HAP-1 (cell line): ENCODE measurements around the gene SLC24A4.

ENCODE experiments used
- DNase-seq, 2 experiments: peaks; one replicate each; pipeline ENCODE4 v3.0.0-alpha.2; 2016 to 2020; ENCODE audit warnings: low spot score in 2 of 2
- H3K27me3 ChIP-seq: fragments of 250-450 bp; sonication (Bioruptor Pico); 2 replicates; pipeline ENCODE4 v1.5.1; 2020; ENCODE audit warnings: low read depth, mild to moderate bottlenecking, moderate library complexity
- H3K36me3 ChIP-seq: fragments of 250-450 bp; sonication (Bioruptor Pico); replicated peaks from 2 replicates; pipeline ENCODE4 v1.5.1; 2020; ENCODE audit warnings: mild to moderate bottlenecking
- H3K4me1 ChIP-seq: fragments of 250-450 bp; sonication (Bioruptor Pico); 2 replicates; pipeline ENCODE4 v1.5.1; 2020; ENCODE audit warnings: mild to moderate bottlenecking
- H3K4me3 ChIP-seq: fragments of 250-450 bp; sonication (Bioruptor Pico); 2 replicates; pipeline ENCODE4 v1.5.1; 2020; ENCODE audit warnings: mild to moderate bottlenecking, moderate library complexity
- H3K9me3 ChIP-seq: fragments of 250-450 bp; sonication (Bioruptor Pico); 2 replicates; pipeline ENCODE4 v1.5.1; 2020; ENCODE audit warnings: mild to moderate bottlenecking, moderate library complexity
- in situ Hi-C: fragments of 300-500 bp; cut with MboI; formaldehyde crosslinking; loops from 3 replicates; pipeline ENCODE4 v1.14.3; 2020; ENCODE audit warnings: low sequenced_read_pairs, inconsistent platforms, mixed read lengths

Gene SLC24A4

GRCh38 chr14:92489394-92490238 is 166.7 kb downstream of the SLC24A4 start:
- H3K36me3 ChIP-seq: no peaks in the 10 kb centered on the region
- H3K4me3 ChIP-seq: no peak overlapping the region
- in situ Hi-C loops: no loop called here
- H3K4me1 ChIP-seq: no peaks in the 10 kb centered on the region
- H3K27me3 ChIP-seq: no peaks in the 10 kb centered on the region
- H3K9me3 ChIP-seq: no peaks in the 10 kb centered on the region
- no peak for DNase-seq

GRCh38 chr14:92490239-92490959 is 167.4 kb downstream of the SLC24A4 start:
- H3K4me1 ChIP-seq: no peaks in the 10 kb centered on the region
- no peaks in the 10 kb centered on the region for H3K36me3 ChIP-seq
- in situ Hi-C loops: no loop called here
- H3K4me3 ChIP-seq: no peak overlapping the region
- H3K27me3 ChIP-seq: no peaks in the 10 kb centered on the region
- DNase-seq: no peak
- H3K9me3 ChIP-seq: no peaks in the 10 kb centered on the region

- DNase-seq: no peak
- in situ Hi-C loops: no loop called here
- no peaks in the 10 kb centered on the region for H3K36me3 ChIP-seq
- H3K4me3 ChIP-seq: no peak overlapping the region
- no peaks in the 10 kb centered on the region for H3K27me3 ChIP-seq
- H3K4me1 ChIP-seq: no peaks in the 10 kb centered on the region
- no peaks in the 10 kb centered on the region for H3K9me3 ChIP-seq
Observed at GRCh38 chr14:92491782-92492181, 168.8 kb downstream of the SLC24A4 start.

- in situ Hi-C loops: no loop called here
- Histone ChIP-seq H3K4me3 (no peak overlapping the region), H3K27me3 (no peaks in the 10 kb centered on the region), H3K4me1 (no peaks in the 10 kb centered on the region), H3K9me3 (no peaks in the 10 kb centered on the region), H3K36me3 (no peaks in the 10 kb centered on the region)
- DNase-seq: no peak
Observed at GRCh38 chr14:92492258-92492657, 169.3 kb downstream of the SLC24A4 start.

GRCh38 chr14:92493024-92493423 is 170.1 kb downstream of the SLC24A4 start:
- Histone ChIP-seq H3K4me1 (no peaks in the 10 kb centered on the region), H3K27me3 (no peaks in the 10 kb centered on the region), H3K36me3 (no peaks in the 10 kb centered on the region), H3K4me3 (no peak overlapping the region), H3K9me3 (no peaks in the 10 kb centered on the region)
- no peak for DNase-seq
- in situ Hi-C loops: no loop called here

- DNase-seq: no peak
- Histone ChIP-seq H3K4me3 (no peak overlapping the region), H3K27me3 (no peaks in the 10 kb centered on the region), H3K4me1 (no peaks in the 10 kb centered on the region), H3K36me3 (no peaks in the 10 kb centered on the region), H3K9me3 (no peaks in the 10 kb centered on the region)
- in situ Hi-C loops: no loop called here
Observed at GRCh38 chr14:92493492-92493891, 170.5 kb downstream of the SLC24A4 start.

GRCh38 chr14:92494512-92494911 is 171.5 kb downstream of the SLC24A4 start:
- no peaks in the 10 kb centered on the region for H3K4me1 ChIP-seq
- in situ Hi-C loops: no loop called here
- H3K9me3 ChIP-seq: no peaks in the 10 kb centered on the region
- H3K4me3 ChIP-seq: no peak overlapping the region
- H3K27me3 ChIP-seq: no peaks in the 10 kb centered on the region
- DNase-seq: no peak
- H3K36me3 ChIP-seq: no peaks in the 10 kb centered on the region

GRCh38 chr14:92495027-92495426 is 172.1 kb downstream of the SLC24A4 start:
- in situ Hi-C loops: no loop called here
- no peaks in the 10 kb centered on the region for H3K9me3 ChIP-seq
- no peaks in the 10 kb centered on the region for H3K36me3 ChIP-seq
- no peaks in the 10 kb centered on the region for H3K27me3 ChIP-seq
- H3K4me3 ChIP-seq: no peak overlapping the region
- no peaks in the 10 kb centered on the region for H3K4me1 ChIP-seq
- no peak for DNase-seq

GRCh38 chr14:92496191-92496857 is 173.4 kb downstream of the SLC24A4 start:
- Histone ChIP-seq H3K27me3 (no peaks in the 10 kb centered on the region), H3K4me3 (no peak overlapping the region), H3K4me1 (no peaks in the 10 kb centered on the region), H3K9me3 (no peaks in the 10 kb centered on the region), H3K36me3 (no peaks in the 10 kb centered on the region)
- DNase-seq: no peak
- in situ Hi-C loops: no loop called here

- no peaks in the 10 kb centered on the region for H3K4me1 ChIP-seq
- in situ Hi-C loops: no loop called here
- no peaks in the 10 kb centered on the region for H3K9me3 ChIP-seq
- DNase-seq: no peak
- no peak overlapping the region for H3K4me3 ChIP-seq
- no peaks in the 10 kb centered on the region for H3K36me3 ChIP-seq
- H3K27me3 ChIP-seq: no peaks in the 10 kb centered on the region
Observed at GRCh38 chr14:92497391-92497790, 174.4 kb downstream of the SLC24A4 start.

- Histone ChIP-seq H3K9me3 (no peaks in the 10 kb centered on the region), H3K4me3 (no peak overlapping the region), H3K27me3 (no peaks in the 10 kb centered on the region), H3K4me1 (no peaks in the 10 kb centered on the region), H3K36me3 (no peaks in the 10 kb centered on the region)
- no peak for DNase-seq
- in situ Hi-C loops: no loop called here
Observed at GRCh38 chr14:92499234-92499633, 176.3 kb downstream of the SLC24A4 start.

- Histone ChIP-seq H3K9me3 (no peaks in the 10 kb centered on the region), H3K4me1 (no peaks in the 10 kb centered on the region), H3K27me3 (no peaks in the 10 kb centered on the region), H3K4me3 (no peak overlapping the region), H3K36me3 (no peaks in the 10 kb centered on the region)
- in situ Hi-C loops: no loop called here
- no peak for DNase-seq
Observed at GRCh38 chr14:92500491-92500941, 177.6 kb downstream of the SLC24A4 start.

- in situ Hi-C loops: no loop called here
- H3K4me1 ChIP-seq: no peaks in the 10 kb centered on the region
- no peaks in the 10 kb centered on the region for H3K9me3 ChIP-seq
- H3K36me3 ChIP-seq: no peaks in the 10 kb centered on the region
- H3K4me3 ChIP-seq: no peak overlapping the region
- no peaks in the 10 kb centered on the region for H3K27me3 ChIP-seq
- no peak for DNase-seq
Observed at GRCh38 chr14:92501891-92502351, 179.0 kb downstream of the SLC24A4 start.
